Right renal pelvis (tissue), 4 donors: ENCODE measurements around the gene NDFIP2. TPM values are rescaled to one million over a fixed set of nuclear protein-coding genes. Genes with fewer than 3 reads are reported as not detected.
A peak's percentile ranks its signal among the peaks of the same experiment; 100 is the strongest.
"Not testable (repeated sequence)": the region's sequence is repeated elsewhere in the genome, so short reads cannot be mapped to it uniquely, and the experiment has no call there.

Experiments
- DNase-seq, 4 donors: peaks; one replicate each; pipeline ENCODE4 v3.0.0-alpha.2; 2013; ENCODE audit warnings: low read depth in 4 of 4, low spot score in 3 of 4, missing footprints in 1 of 4
- polyA plus RNA-seq, 4 donors: library from polyadenylated mRNA; unstranded; fragments of 120-200 nt; gene quantifications; one replicate each; pipeline ENCODE4 v1.2.1, GENCODE V29; 2013; ENCODE audit not compliant: insufficient read length in 4 of 4

The NDFIP2 gene
- polyA plus RNA-seq, 4 donors, result 58.1 to 65.8 (median 62.3) TPM

- DNase-seq, result no peak
Measured at GRCh38 chr13:79531542-79532254, 50.7 kb downstream of the NDFIP2 start.

GRCh38 chr13:79532576-79532975 lies 51.6 kb downstream of the NDFIP2 start:
- DNase-seq, result no peak

GRCh38 chr13:79533781-79534400 lies 52.9 kb downstream of the NDFIP2 start:
- DNase-seq, result no peak

GRCh38 chr13:79534596-79534995 lies 53.6 kb downstream of the NDFIP2 start:
- DNase-seq, result no peak

- DNase-seq, result no peak
Measured at GRCh38 chr13:79538757-79539156, 57.8 kb downstream of the NDFIP2 start.

- DNase-seq, result no peak
Measured at GRCh38 chr13:79540504-79540903, 59.5 kb downstream of the NDFIP2 start.

- peak; percentile 36 to 52 (median 48) for DNase-seq
Measured at GRCh38 chr13:79541426-79542049, 60.6 kb downstream of the NDFIP2 start.

GRCh38 chr13:79543883-79544282 lies 62.9 kb downstream of the NDFIP2 start:
- DNase-seq, result no peak

GRCh38 chr13:79547211-79548195 lies 66.5 kb downstream of the NDFIP2 start:
- no peak for DNase-seq

GRCh38 chr13:79548902-79549301 lies 67.9 kb downstream of the NDFIP2 start:
- DNase-seq, result peak in 2 of 4 donors; percentile 10 to 23

- no peak for DNase-seq
Measured at GRCh38 chr13:79549355-79550106, 68.6 kb downstream of the NDFIP2 start.

GRCh38 chr13:79557666-79558065 lies 76.7 kb downstream of the NDFIP2 start:
- DNase-seq, result no peak

- DNase-seq, result no peak
Measured at GRCh38 chr13:79560954-79561353, 80.0 kb downstream of the NDFIP2 start.

GRCh38 chr13:79562557-79562956 lies 81.6 kb downstream of the NDFIP2 start:
- no peak for DNase-seq

- no peak for DNase-seq
Measured at GRCh38 chr13:79566118-79566517, 85.2 kb downstream of the NDFIP2 start.

GRCh38 chr13:79571147-79571546 lies 90.2 kb downstream of the NDFIP2 start:
- no peak for DNase-seq

GRCh38 chr13:79573892-79574291 lies 92.9 kb downstream of the NDFIP2 start:
- not testable (repeated sequence) for DNase-seq

- no peak for DNase-seq
Measured at GRCh38 chr13:79581870-79582315, 100.9 kb downstream of the NDFIP2 start.

- no peak for DNase-seq
Measured at GRCh38 chr13:79582896-79583295, 101.9 kb downstream of the NDFIP2 start.

- no peak for DNase-seq
Measured at GRCh38 chr13:79585033-79585432, 104.1 kb downstream of the NDFIP2 start.
